Measurements from ENCODE around the gene IPO4.

The IPO4 gene

DNA sequence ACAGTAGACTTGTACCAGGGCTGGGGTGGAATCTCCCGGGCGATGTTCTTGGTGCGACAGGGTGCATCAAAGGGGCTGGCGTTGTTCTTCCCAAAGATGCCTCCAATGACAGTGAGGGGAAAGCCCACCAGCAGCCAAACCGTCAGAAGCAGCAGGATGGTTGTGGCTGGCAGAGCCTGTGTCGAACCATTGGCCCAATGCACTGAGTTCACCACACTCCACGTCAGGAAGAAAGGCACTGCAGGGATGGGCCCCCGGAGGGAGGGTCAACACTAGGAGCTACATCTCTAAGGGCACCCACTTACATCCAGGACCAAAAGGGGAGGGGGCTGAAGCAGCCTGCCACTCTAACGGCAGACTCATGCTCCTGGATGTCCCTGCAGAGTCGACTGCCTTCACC, 1.8 kb upstream of the IPO4 start:
- TF ChIP-seq, protein P1, sequence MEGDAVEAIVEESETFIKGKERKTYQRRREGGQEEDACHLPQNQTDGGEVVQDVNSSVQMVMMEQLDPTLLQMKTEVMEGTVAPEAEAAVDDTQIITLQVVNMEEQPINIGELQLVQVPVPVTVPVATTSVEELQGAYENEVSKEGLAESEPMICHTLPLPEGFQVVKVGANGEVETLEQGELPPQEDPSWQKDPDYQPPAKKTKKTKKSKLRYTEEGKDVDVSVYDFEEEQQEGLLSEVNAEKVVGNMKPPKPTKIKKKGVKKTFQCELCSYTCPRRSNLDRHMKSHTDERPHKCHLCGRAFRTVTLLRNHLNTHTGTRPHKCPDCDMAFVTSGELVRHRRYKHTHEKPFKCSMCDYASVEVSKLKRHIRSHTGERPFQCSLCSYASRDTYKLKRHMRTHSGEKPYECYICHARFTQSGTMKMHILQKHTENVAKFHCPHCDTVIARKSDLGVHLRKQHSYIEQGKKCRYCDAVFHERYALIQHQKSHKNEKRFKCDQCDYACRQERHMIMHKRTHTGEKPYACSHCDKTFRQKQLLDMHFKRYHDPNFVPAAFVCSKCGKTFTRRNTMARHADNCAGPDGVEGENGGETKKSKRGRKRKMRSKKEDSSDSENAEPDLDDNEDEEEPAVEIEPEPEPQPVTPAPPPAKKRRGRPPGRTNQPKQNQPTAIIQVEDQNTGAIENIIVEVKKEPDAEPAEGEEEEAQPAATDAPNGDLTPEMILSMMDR (IDR thresholded peaks at IDR 0.05; ENCODE audit: borderline replicate concordance, control extremely low read depth, extremely low read depth, insufficient read depth, missing control alignments): no peak
- no peak for DNase-seq (ENCODE audit: low spot score)
- in situ Hi-C loops (cut with MboI; ENCODE audit: low sequenced_read_pairs, unreplicated experiment): no loop called here

DNA sequence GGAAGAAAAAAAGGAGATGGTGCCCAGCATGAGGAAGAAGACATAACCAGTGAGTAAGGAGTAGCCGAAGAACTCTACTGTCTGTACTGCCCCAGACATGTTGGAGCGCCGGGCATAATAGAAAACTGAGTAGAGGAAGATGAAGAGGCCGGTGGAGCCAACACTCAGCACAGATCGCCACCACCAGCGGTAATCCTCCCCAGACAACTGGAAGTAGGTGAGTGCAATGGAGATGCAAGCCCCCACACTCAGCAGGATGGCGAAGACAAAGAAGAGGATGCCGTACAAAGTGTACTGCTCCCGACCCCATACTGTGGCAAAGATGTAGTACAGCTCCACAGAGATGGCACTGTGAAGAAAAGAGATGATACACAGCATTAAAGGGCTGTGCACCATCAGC, 844 bp upstream of the IPO4 start:
- TF ChIP-seq, protein P1 (IDR thresholded peaks at IDR 0.05; ENCODE audit: borderline replicate concordance, control extremely low read depth, extremely low read depth, insufficient read depth, missing control alignments): no peak
- in situ Hi-C loops (cut with MboI; ENCODE audit: low sequenced_read_pairs, unreplicated experiment): no loop called here
- no peak for DNase-seq (ENCODE audit: low spot score)

DNA sequence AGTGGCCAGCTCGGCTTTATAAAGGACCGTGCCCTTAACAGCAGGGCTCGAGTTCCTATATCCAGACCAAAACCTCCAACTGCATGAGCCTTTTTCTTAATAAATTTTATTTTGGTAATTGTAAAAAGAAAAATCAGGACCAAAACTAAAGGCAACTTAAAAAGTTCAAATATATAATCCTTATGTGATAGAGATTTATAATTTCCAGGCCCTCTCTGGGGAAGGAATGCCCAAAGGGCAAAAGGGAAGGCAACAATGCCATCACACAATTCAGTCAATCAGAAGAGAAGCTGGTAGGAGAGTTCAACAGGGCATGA, 401 bp upstream of the IPO4 start:
- TF ChIP-seq, protein P1 (IDR thresholded peaks at IDR 0.05; ENCODE audit: borderline replicate concordance, control extremely low read depth, extremely low read depth, insufficient read depth, missing control alignments): no peak
- in situ Hi-C loops (cut with MboI; ENCODE audit: low sequenced_read_pairs, unreplicated experiment): no loop called here
- DNase-seq (ENCODE audit: low spot score): no peak

DNA sequence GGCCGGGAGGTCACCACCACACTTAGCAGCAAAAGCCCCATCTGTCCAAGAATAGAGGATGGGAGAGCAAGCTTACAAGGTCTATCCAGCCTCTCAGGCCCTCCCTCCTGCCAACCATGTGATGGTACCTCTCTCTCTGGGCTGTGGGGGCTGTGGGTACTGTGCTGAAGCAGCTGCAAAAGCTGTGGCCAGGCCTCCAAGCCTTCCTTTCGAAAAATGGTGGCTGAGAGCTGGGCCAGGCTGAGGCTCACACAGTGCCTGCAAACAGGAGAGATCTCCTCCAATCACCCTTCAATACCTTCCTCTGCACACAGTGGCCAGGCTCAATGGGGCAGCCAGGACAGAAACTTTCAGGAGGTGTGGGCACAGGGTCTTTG, 1.1 kb downstream of the IPO4 start:
- in situ Hi-C loops (cut with MboI; ENCODE audit: low sequenced_read_pairs, unreplicated experiment): no loop called here
- no peak for DNase-seq (ENCODE audit: low spot score)
- TF ChIP-seq, protein P1 (IDR thresholded peaks at IDR 0.05; ENCODE audit: borderline replicate concordance, control extremely low read depth, extremely low read depth, insufficient read depth, missing control alignments): no peak

DNA sequence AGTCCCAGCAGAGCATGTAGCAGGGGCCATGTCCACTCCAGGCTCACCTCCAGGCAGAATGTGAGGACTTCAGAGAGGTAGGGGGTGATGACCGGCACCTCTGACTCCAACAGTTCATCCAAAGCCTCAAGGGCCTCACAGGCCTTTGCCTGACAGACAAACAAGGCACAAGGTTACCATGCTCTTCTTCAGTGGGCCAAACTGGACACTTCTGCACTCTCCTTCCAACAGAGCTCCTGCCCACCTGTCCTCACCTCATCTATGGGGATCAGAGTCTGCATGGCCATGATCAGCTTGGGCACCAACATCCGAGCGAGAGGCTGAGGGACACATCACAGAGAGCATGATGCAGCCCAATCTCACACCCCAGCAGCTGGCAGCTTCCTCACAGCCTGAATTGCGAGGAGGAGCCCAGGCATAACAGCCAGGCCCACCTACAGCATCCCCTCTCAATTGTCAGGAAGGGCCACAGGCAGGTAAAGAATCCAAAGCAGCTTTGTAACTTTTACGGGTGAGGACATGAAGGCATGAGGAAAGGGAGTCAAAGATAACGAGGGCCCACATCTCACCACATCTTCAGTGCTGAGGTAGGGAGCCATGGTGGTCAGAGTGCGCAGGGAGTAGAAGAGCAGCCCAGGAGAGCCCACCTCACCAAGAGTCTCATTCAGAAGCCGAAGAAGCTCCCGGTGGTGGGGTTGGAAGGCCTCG, 1.6 kb downstream of the IPO4 start:
- no peak for DNase-seq (ENCODE audit: low spot score)
- in situ Hi-C loops (cut with MboI; ENCODE audit: low sequenced_read_pairs, unreplicated experiment): no loop called here
- TF ChIP-seq, protein P1 (IDR thresholded peaks at IDR 0.05; ENCODE audit: borderline replicate concordance, control extremely low read depth, extremely low read depth, insufficient read depth, missing control alignments): no peak

DNA sequence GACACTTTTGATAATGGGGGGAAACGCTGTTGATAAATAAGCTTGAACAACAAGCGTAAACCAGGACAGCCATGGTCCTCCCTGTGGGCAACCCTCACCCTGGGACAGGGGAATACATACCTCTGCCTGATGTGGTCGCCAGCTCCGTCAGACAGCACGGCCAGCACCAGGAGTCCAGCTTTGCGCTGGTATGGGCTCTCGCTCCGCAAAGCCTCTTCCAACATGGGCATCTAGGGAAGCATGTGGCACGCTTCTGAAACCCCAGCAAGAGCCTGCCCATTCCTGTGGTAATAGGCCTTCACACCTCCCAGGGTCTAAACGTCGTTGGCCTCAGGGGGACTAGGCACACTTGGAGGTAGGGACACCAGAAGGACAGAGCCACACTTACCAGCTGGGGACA, 2.9 kb downstream of the IPO4 start:
- in situ Hi-C loops (cut with MboI; ENCODE audit: low sequenced_read_pairs, unreplicated experiment): no loop called here

More for the DNA sequence above, 2.9 kb downstream of the IPO4 start:
- no peak for DNase-seq (ENCODE audit: low spot score)
- TF ChIP-seq, protein P1 (IDR thresholded peaks at IDR 0.05; ENCODE audit: borderline replicate concordance, control extremely low read depth, extremely low read depth, insufficient read depth, missing control alignments): no peak

Data from GM13976 (cell line).